Neural progenitor cell (in vitro differentiated cells): ENCODE data around the gene LYVE1. TPM values are rescaled to one million over a fixed set of nuclear protein-coding genes. Genes with fewer than 3 reads are reported as not detected.

Experiments used
- DNase-seq: peaks from one replicate; pipeline ENCODE4 v3.0.0-alpha.2; 2016; ENCODE audit warnings: low spot score
- H2AFZ ChIP-seq: fragments of 200-600 bp; sonication (generic); replicated peaks from 2 replicates; pipeline ENCODE4 v1.6.1; 2016; ENCODE audit warnings: antibody characterized with exemption
- H3F3A ChIP-seq: fragments of 200-600 bp; sonication (generic); 2 replicates; pipeline ENCODE4 v1.6.1; 2016; ENCODE audit warnings: antibody characterized with exemption, low read depth
- H3K27ac ChIP-seq: fragments of 200-600 bp; sonication (generic); 2 replicates; pipeline ENCODE4 v1.5.1; 2016; ENCODE audit warnings: mild to moderate bottlenecking
- H3K27me3 ChIP-seq: fragments of 200-600 bp; sonication (generic); 2 replicates; pipeline ENCODE4 v1.6.1; 2016; ENCODE audit warnings: mild to moderate bottlenecking, moderate library complexity
- H3K36me3 ChIP-seq: fragments of 200-600 bp; sonication (generic); 2 replicates; pipeline ENCODE4 v1.5.1; 2016
- H3K4me1 ChIP-seq: fragments of 200-600 bp; sonication (generic); 2 replicates; pipeline ENCODE4 v1.6.1; 2016; ENCODE audit warnings: mixed run types
- H3K4me2 ChIP-seq: fragments of 200-600 bp; sonication (generic); 2 replicates; pipeline ENCODE4 v1.6.1; 2016
- H3K4me3 ChIP-seq: fragments of 200-600 bp; sonication (generic); 2 replicates; pipeline ENCODE4 v1.5.1; 2016
- H3K79me2 ChIP-seq: fragments of 200-600 bp; sonication (generic); 2 replicates; pipeline ENCODE4 v1.6.1; 2016; ENCODE audit warnings: low read depth
- H3K9ac ChIP-seq: fragments of 200-600 bp; sonication (generic); 2 replicates; pipeline ENCODE4 v1.6.1; 2016
- H3K9me3 ChIP-seq: fragments of 200-600 bp; sonication (generic); 2 replicates; pipeline ENCODE4 v1.5.1; 2016; ENCODE audit warnings: low read depth
- H4K20me1 ChIP-seq: fragments of 200-600 bp; sonication (generic); 2 replicates; pipeline ENCODE4 v1.6.1; 2016; ENCODE audit warnings: low read depth
- H3K27ac Mint-ChIP-seq: 3 replicates; pipeline ENCODE4 v1.8.0; 2021; ENCODE audit warnings: mixed read lengths
- H3K27me3 Mint-ChIP-seq: 2 replicates; pipeline ENCODE4 v1.8.0; 2022; ENCODE audit warnings: low read depth, mild to moderate bottlenecking, inconsistent platforms, moderate library complexity, mixed read lengths; ENCODE audit not compliant: insufficient read depth
- H3K36me3 Mint-ChIP-seq: 3 replicates; pipeline ENCODE4 v1.8.0; 2021; ENCODE audit warnings: mixed read lengths
- H3K4me1 Mint-ChIP-seq: 3 replicates; pipeline ENCODE4 v1.8.0; 2021; ENCODE audit warnings: mixed read lengths
- H3K4me3 Mint-ChIP-seq: 3 replicates; pipeline ENCODE4 v1.8.0; 2021; ENCODE audit warnings: mild to moderate bottlenecking, moderate library complexity, mixed read lengths
- H3K9me3 Mint-ChIP-seq: 3 replicates; pipeline ENCODE4 v1.8.0; 2020; ENCODE audit warnings: mixed read lengths
- CTCF ChIP-seq: fragments of 200-600 bp; sonication (generic); IDR thresholded peaks from 2 replicates; pipeline ENCODE4 v1.5.1; 2017; ENCODE audit warnings: antibody characterized with exemption, mild to moderate bottlenecking
- EZH2 ChIP-seq: fragments of 200-600 bp; sonication (generic); IDR thresholded peaks from 2 replicates; pipeline ENCODE4 v1.6.1; 2017; ENCODE audit warnings: antibody characterized with exemption, mild to moderate bottlenecking, moderate library complexity
- EZH2phosphoT487 ChIP-seq: fragments of 200-600 bp; sonication (generic); IDR thresholded peaks from 2 replicates; pipeline ENCODE4 v1.6.1; 2017; ENCODE audit warnings: antibody characterized with exemption
- total RNA-seq: library from RNA; depleted of rRNA; stranded (reverse); fragments of >200 nt; gene quantifications from 2 replicates; pipeline ENCODE4 v1.2.3, GENCODE V29; 2015; ENCODE audit warnings: low replicate concordance

Gene LYVE1
- total RNA-seq, 1 donor from 2014 or later, result 0.51 TPM

- peaks cover 12% of the 10 kb centered on the region for H3K79me2 ChIP-seq
- H3F3A ChIP-seq, result no peaks in the 10 kb centered on the region
- TF ChIP-seq EZH2phosphoT487, result no peak
- no peak for TF ChIP-seq EZH2
- TF ChIP-seq CTCF, result no peak
- no peak overlapping the region for H3K27ac ChIP-seq
- no peak overlapping the region for H3K4me3 ChIP-seq
- H3K4me2 ChIP-seq, result no peak overlapping the region
- no peak overlapping the region for H2AFZ ChIP-seq
- Mint-ChIP-seq H3K36me3 (no peaks in the 10 kb centered on the region), H3K4me3 (no peak overlapping the region), H3K27me3 (no peaks in the 10 kb centered on the region), H3K27ac (no peak overlapping the region), H3K9me3 (no peaks in the 10 kb centered on the region), H3K4me1 (peaks cover 14% of the 10 kb centered on the region)
- peaks cover 8% of the 10 kb centered on the region for H3K27me3 ChIP-seq
- DNase-seq, result no peak
- H4K20me1 ChIP-seq, result no peaks in the 10 kb centered on the region
- H3K9ac ChIP-seq, result no peak overlapping the region
- H3K4me1 ChIP-seq, result peaks cover 6% of the 10 kb centered on the region
- no peaks in the 10 kb centered on the region for H3K36me3 ChIP-seq
- H3K9me3 ChIP-seq, result no peaks in the 10 kb centered on the region
Measured at GRCh38 chr11:10538924-10539323, 29.5 kb downstream of the LYVE1 start.

- H3K36me3 ChIP-seq, result no peaks in the 10 kb centered on the region
- no peaks in the 10 kb centered on the region for H4K20me1 ChIP-seq
- no peaks in the 10 kb centered on the region for H3K9me3 Mint-ChIP-seq
- TF ChIP-seq CTCF (no peak), EZH2 (no peak), EZH2phosphoT487 (no peak)
- DNase-seq, result no peak
- peaks cover 8% of the 10 kb centered on the region for H3K27me3 ChIP-seq
- no peak overlapping the region for H2AFZ ChIP-seq
- H3F3A ChIP-seq, result no peaks in the 10 kb centered on the region
- no peak overlapping the region for H3K4me2 ChIP-seq
- H3K27me3 Mint-ChIP-seq, result no peaks in the 10 kb centered on the region
- no peak overlapping the region for H3K27ac ChIP-seq
- no peak overlapping the region for H3K9ac ChIP-seq
- no peak overlapping the region for H3K4me3 Mint-ChIP-seq
- H3K4me1 ChIP-seq, result peaks cover 6% of the 10 kb centered on the region
- H3K36me3 Mint-ChIP-seq, result no peaks in the 10 kb centered on the region
- no peaks in the 10 kb centered on the region for H3K9me3 ChIP-seq
- H3K4me3 ChIP-seq, result no peak overlapping the region
- H3K4me1 Mint-ChIP-seq, result peaks cover 14% of the 10 kb centered on the region
- no peak overlapping the region for H3K27ac Mint-ChIP-seq
- peaks cover 12% of the 10 kb centered on the region for H3K79me2 ChIP-seq
Measured at GRCh38 chr11:10537600-10537999, 30.9 kb downstream of the LYVE1 start.

GRCh38 chr11:10534316-10534715 lies 34.1 kb downstream of the LYVE1 start:
- H3K4me1 Mint-ChIP-seq, result no peaks in the 10 kb centered on the region

More at GRCh38 chr11:10534316-10534715, 34.1 kb downstream of the LYVE1 start:
- Histone ChIP-seq H3K36me3 (no peaks in the 10 kb centered on the region), H3K79me2 (peaks cover 3% of the 10 kb centered on the region), H3K27me3 (no peaks in the 10 kb centered on the region), H4K20me1 (no peaks in the 10 kb centered on the region), H3K4me1 (peaks cover 4% of the 10 kb centered on the region), H3F3A (no peaks in the 10 kb centered on the region), H3K4me2 (no peak overlapping the region), H3K27ac (no peak overlapping the region), H3K9me3 (no peaks in the 10 kb centered on the region), H3K9ac (no peak overlapping the region), H2AFZ (no peak overlapping the region), H3K4me3 (no peak overlapping the region)
- no peaks in the 10 kb centered on the region for H3K9me3 Mint-ChIP-seq
- H3K27ac Mint-ChIP-seq, result no peak overlapping the region
- peaks cover 3% of the 10 kb centered on the region for H3K36me3 Mint-ChIP-seq
- TF ChIP-seq EZH2phosphoT487, result no peak
- TF ChIP-seq CTCF, result no peak
- no peak for TF ChIP-seq EZH2
- H3K27me3 Mint-ChIP-seq, result no peaks in the 10 kb centered on the region
- no peak for DNase-seq
- no peak overlapping the region for H3K4me3 Mint-ChIP-seq
